Ishikawa (cell line): ENCODE data around the gene MMP11.

Experiments
- EGR1 ChIP-seq: IDR thresholded peaks from 2 replicates; pipeline ENCODE4 v1.6.1; 2012
- EP300 ChIP-seq: IDR thresholded peaks from 2 replicates; pipeline ENCODE4 v1.6.1; 2012; ENCODE audit warnings: borderline replicate concordance
- FOXM1 ChIP-seq: IDR thresholded peaks from 2 replicates; pipeline ENCODE4 v1.6.1; 2012; ENCODE audit warnings: low read depth, borderline replicate concordance
- NFIC ChIP-seq: IDR thresholded peaks from 2 replicates; pipeline ENCODE4 v1.6.1; 2012
- RAD21 ChIP-seq: IDR thresholded peaks from 2 replicates; pipeline ENCODE4 v1.6.1; 2012; ENCODE audit warnings: low read depth

- TF ChIP-seq NFIC, result no peak
- TF ChIP-seq RAD21, result no peak
- no peak for TF ChIP-seq FOXM1
- no peak for TF ChIP-seq EGR1
- TF ChIP-seq EP300, result no peak
These were observed 35.0 kb upstream of the MMP11 start for GRCh38 chr22:23737696-23738095.
